Liver (tissue), 3 donors: ENCODE measurements around the gene HBA1.

Experiments used
- ATF3 ChIP-seq: IDR thresholded peaks from 2 replicates; pipeline ENCODE4 v1.6.1; 2016; ENCODE audit warnings: antibody characterized with exemption
- CTCF ChIP-seq: fragments of 150-350 bp; IDR thresholded peaks from 2 replicates; pipeline ENCODE4 v1.5.1; 2017; ENCODE audit warnings: improper control_type of control experiment, low read depth, low read length; ENCODE audit not compliant: missing input control
- EGR1 ChIP-seq, 2 donors: IDR thresholded peaks; 2 replicates each; pipeline ENCODE4 v1.6.1; 2016 to 2018; ENCODE audit warnings: antibody characterized with exemption in 2 of 2, low read depth in 2 of 2
- FOXA1 ChIP-seq: IDR thresholded peaks from 2 replicates; pipeline ENCODE4 v1.6.1; 2016; ENCODE audit warnings: antibody characterized with exemption
- JUND ChIP-seq, 2 donors: IDR thresholded peaks; 2 replicates each; pipeline ENCODE4 v1.6.1; 2016; ENCODE audit warnings: antibody characterized with exemption in 2 of 2
- MAX ChIP-seq: IDR thresholded peaks from 2 replicates; pipeline ENCODE4 v1.6.1; 2016; ENCODE audit warnings: antibody characterized with exemption
- RAD21 ChIP-seq, 2 donors: IDR thresholded peaks; 2 replicates each; pipeline ENCODE4 v1.6.1; 2016; ENCODE audit warnings: antibody characterized with exemption in 2 of 2, mild to moderate bottlenecking in 2 of 2
- REST ChIP-seq: IDR thresholded peaks from 2 replicates; pipeline ENCODE4 v1.6.1; 2016; ENCODE audit warnings: antibody characterized with exemption, mild to moderate bottlenecking
- SP1 ChIP-seq: IDR thresholded peaks from 2 replicates; pipeline ENCODE4 v1.6.1; 2018; ENCODE audit warnings: antibody characterized with exemption, mild to moderate bottlenecking
- YY1 ChIP-seq: IDR thresholded peaks from 2 replicates; pipeline ENCODE4 v1.6.1; 2016; ENCODE audit warnings: antibody characterized with exemption, mild to moderate bottlenecking
- ZBTB33 ChIP-seq: IDR thresholded peaks from 2 replicates; pipeline ENCODE4 v1.6.1; 2016; ENCODE audit warnings: antibody characterized with exemption
- donor health status: healthy.
- donor health status: healthy.

GRCh38 chr16:155031-155398 lies 21.5 kb upstream of the HBA1 start:
- TF ChIP-seq CTCF, result no peak
- TF ChIP-seq FOXA1, result no peak
- no peak for TF ChIP-seq YY1
- TF ChIP-seq RAD21 (IDR thresholded peaks at IDR 0.05), result no peak
- TF ChIP-seq MAX, result no peak
- no peak for TF ChIP-seq EGR1 (IDR thresholded peaks at IDR 0.05; ENCODE audit: low read depth in 2 of 2)
- no peak for TF ChIP-seq REST
- TF ChIP-seq ZBTB33, result no peak
- TF ChIP-seq SP1, result no peak
- TF ChIP-seq JUND (IDR thresholded peaks at IDR 0.05), result no peak
- no peak for TF ChIP-seq ATF3
